Stomach smooth muscle (tissue), 2 donors: Measurements from ENCODE around the gene DLG5.

Experiments
- H3K27ac ChIP-seq: one replicate; pipeline ENCODE4 v1.7.0; 2013; ENCODE audit warnings: mild to moderate bottlenecking, low read length, inconsistent platforms
- H3K27me3 ChIP-seq, 2 donors: one replicate each; pipeline ENCODE4 v1.7.0; 2013; ENCODE audit warnings: low read length in 2 of 2; ENCODE audit not compliant: insufficient read depth in 2 of 2, control insufficient read depth in 1 of 2
- H3K36me3 ChIP-seq, 2 donors: one replicate each; pipeline ENCODE4 v1.7.0; 2013; ENCODE audit warnings: low read length in 2 of 2; ENCODE audit not compliant: control insufficient read depth in 2 of 2, insufficient read depth in 2 of 2
- H3K4me1 ChIP-seq: one replicate; pipeline ENCODE4 v1.7.0; 2013; ENCODE audit warnings: low read length; ENCODE audit not compliant: control insufficient read depth, insufficient read depth
- H3K4me3 ChIP-seq, 2 donors: one replicate each; pipeline ENCODE4 v1.7.0; 2013; ENCODE audit warnings: low read length in 2 of 2
- H3K9ac ChIP-seq, 2 donors: one replicate each; pipeline ENCODE4 v1.7.0; 2013; ENCODE audit warnings: low read length in 2 of 2, mild to moderate bottlenecking in 1 of 2
- H3K9me3 ChIP-seq, 2 donors: one replicate each; pipeline ENCODE4 v1.7.0; 2013; ENCODE audit warnings: low read length in 2 of 2; ENCODE audit not compliant: control insufficient read depth in 2 of 2
- donor health status: healthy.
- donor health status: Pancreatic carcinoma.

DLG5 gene

DNA sequence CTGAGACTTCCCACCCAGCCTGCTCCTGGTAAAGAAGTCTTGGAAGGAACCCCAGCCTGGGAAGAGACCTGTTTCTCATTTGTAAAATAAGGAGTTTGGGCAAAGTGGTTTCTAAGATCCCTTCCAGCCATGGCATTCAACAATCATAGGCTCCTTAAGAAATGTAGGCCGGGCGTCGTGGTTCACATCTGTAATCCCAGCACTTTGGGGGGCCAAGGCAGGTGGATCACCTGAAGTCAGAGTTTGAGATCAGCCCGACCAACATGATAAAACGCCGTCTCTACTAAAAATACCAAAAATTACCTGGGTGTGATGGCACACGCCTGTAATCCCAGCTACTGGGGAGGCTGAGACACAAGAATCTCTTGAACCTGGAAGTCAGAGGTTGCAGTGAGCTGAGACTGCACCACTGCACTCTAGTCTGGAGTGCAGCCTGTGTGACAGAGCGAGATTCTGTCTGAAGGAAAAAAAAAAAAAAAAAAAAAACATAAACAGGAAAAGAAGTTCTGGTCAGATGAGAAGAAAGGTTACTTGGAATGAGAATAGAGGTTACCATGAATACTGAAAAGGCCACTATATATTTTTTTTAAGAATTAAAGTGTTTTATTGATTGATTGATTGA is 15.9 kb downstream of the DLG5 start:
- H3K27me3 ChIP-seq: no peaks in the 10 kb centered on the region
- H3K9me3 ChIP-seq: no peaks in the 10 kb centered on the region
- H3K36me3 ChIP-seq: no peaks in the 10 kb centered on the region
- no peak overlapping the region for H3K4me3 ChIP-seq
- H3K27ac ChIP-seq: no peak overlapping the region
- H3K4me1 ChIP-seq: peaks cover 58% of the 10 kb centered on the region
- no peak overlapping the region for H3K9ac ChIP-seq

DNA sequence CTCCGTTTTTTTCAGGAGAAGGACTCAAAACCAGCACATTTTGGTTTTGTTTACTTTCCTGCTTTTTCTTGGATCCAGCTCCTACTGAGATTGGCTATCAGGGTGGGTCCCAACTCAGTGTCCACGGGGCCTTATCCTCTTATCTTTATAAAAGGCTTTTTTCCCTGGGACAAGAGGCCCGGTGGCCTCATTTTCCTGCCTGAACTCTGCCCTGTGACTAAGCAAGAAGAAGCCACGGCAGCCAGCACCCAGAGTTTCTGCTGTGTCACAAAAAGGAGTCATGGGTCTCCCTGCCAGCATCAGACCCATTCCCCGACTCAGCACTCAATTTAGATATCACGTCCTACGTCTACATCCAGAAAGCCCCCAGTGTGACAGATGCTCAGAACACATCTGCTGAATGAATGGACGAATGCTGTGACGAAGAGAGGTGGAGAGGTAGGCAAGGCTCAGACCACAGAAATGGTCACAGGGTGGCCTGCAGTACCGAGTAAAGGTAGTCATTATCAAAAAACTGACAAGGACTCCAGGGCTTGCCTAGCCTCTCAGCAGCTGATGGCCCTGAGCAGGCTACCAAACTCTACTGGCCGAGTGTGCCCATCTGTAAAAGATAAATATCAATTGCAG is 16.7 kb downstream of the DLG5 start:
- Histone ChIP-seq H3K36me3 (no peaks in the 10 kb centered on the region), H3K4me3 (no peak overlapping the region), H3K4me1 (peaks cover 55% of the 10 kb centered on the region), H3K27me3 (no peaks in the 10 kb centered on the region), H3K9ac (peak overlapping the region in 1 of 2 donors; percentile 42), H3K9me3 (no peaks in the 10 kb centered on the region), H3K27ac (no peak overlapping the region)

DNA sequence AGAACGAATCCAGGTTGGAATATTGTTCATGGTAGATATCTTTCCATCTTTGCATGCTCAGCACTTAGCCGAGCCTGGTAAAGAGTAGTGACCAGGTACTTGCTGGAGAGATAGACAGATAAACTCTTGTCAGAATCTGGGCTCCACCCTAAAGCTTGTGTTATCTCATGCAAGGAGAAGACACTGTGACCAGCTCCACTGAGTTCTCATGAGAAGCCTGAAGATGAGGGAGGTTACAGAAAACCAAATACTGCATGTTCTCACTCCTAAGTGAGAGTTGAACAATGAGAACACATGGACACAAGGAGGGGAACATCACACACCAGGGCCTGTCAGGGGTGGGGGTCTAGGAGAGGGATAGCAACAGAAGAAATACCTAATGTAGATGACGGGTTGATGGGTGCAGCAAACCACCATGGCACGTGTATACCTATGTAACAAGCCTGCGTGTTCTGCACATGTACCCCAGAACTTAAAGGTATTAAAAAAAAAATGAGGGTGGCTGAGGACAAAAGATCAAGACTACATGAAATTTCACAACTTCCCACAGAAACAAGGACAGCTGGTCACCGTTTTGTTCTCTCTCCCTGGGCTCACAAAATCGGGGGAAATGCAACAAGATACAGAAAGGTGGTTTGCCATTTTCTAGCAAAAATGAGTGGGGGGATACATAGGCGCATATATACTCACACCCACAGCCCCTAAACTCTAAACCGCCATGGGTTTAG is 17.4 kb downstream of the DLG5 start:
- Histone ChIP-seq H3K27ac (no peak overlapping the region), H3K36me3 (no peaks in the 10 kb centered on the region), H3K4me3 (no peak overlapping the region), H3K9ac (no peak overlapping the region), H3K27me3 (no peaks in the 10 kb centered on the region), H3K4me1 (peaks cover 50% of the 10 kb centered on the region), H3K9me3 (no peaks in the 10 kb centered on the region)

DNA sequence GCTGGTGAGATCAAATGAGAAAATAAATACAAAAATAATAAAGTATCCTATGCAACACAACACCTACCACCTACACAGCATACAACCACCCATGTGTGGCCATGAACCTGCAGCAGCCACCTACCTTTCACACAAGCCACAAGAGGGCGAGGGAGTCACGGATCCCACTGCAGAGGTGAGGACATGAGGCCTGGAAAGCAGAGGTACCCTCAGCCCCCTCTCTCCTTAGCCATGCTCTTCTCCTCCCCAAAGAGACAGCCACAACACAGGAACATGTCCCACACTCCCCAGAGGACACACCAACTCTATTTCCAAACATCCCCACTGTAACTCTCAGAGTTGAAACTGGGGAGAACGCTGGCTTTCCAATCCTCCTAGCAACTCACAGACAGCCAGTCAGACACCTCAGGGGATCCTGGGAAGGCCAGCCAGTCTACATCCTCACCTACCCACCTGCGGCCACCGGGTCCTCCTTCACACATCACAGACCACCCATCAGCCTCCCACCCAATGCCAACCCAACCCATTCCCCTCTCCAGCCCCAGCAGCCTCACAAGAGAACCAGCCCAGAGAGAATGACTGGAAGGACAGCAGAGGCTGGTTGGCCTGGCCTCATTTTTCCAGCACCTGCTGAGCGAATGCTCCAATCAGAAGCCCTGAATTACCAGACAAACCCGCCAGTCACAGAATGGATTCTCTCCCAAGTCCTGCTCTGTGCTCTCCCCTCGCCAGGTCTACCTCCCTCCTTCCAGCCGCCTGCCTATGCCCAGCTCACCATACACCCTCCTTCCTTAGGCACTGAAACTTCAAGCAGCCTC is 18.4 kb downstream of the DLG5 start:
- Histone ChIP-seq H3K27me3 (no peaks in the 10 kb centered on the region), H3K9me3 (no peaks in the 10 kb centered on the region), H3K4me3 (no peak overlapping the region), H3K4me1 (peaks cover 49% of the 10 kb centered on the region), H3K36me3 (no peaks in the 10 kb centered on the region), H3K9ac (no peak overlapping the region), H3K27ac (no peak overlapping the region)

DNA sequence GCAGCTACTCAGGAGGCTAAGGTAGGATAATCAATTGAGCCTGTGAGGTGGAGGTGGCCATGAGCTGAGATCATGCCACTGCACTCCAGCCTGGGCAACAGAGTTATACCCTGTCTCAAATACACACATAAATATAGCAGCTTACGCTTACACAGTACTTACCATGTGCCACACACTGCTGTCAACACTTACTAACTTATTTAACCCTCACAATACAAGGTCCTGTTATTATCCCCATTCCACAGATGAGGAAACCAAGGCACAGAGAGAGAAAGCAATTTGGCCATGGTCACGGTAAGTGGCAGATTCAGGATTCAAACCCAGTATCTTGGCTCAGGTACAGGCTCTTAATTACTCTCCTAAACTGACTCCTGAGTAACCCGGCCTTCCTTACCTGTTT is 19.1 kb downstream of the DLG5 start:
- no peaks in the 10 kb centered on the region for H3K36me3 ChIP-seq
- peaks cover 43% of the 10 kb centered on the region for H3K4me1 ChIP-seq
- no peaks in the 10 kb centered on the region for H3K9me3 ChIP-seq
- no peaks in the 10 kb centered on the region for H3K27me3 ChIP-seq
- H3K4me3 ChIP-seq: no peak overlapping the region
- H3K9ac ChIP-seq: no peak overlapping the region
- no peak overlapping the region for H3K27ac ChIP-seq

DNA sequence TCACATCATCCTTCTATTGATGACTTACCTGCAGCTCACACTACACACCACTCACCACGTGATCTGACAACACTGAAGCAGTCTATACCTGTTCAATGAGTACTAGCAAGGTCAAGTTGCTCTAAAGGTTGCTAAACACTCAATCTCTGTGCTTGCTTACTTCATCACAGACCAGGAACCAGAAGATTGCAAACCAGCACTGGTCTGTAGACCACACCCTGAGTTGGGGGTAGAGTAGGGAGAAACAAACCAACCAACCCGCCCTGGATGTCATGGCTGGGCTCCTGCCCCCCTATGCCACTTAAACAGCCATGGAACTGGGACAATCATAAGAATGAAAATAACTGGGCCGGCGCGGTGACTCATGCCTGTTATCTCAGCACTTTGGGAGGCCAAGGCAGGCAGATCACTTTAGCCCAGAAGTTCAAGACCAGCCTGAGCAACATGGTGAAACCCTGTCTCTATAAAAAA is 19.6 kb downstream of the DLG5 start:
- Histone ChIP-seq H3K9me3 (no peaks in the 10 kb centered on the region), H3K27me3 (no peaks in the 10 kb centered on the region), H3K4me3 (no peak overlapping the region), H3K27ac (no peak overlapping the region), H3K4me1 (peaks cover 45% of the 10 kb centered on the region), H3K9ac (no peak overlapping the region), H3K36me3 (no peaks in the 10 kb centered on the region)

DNA sequence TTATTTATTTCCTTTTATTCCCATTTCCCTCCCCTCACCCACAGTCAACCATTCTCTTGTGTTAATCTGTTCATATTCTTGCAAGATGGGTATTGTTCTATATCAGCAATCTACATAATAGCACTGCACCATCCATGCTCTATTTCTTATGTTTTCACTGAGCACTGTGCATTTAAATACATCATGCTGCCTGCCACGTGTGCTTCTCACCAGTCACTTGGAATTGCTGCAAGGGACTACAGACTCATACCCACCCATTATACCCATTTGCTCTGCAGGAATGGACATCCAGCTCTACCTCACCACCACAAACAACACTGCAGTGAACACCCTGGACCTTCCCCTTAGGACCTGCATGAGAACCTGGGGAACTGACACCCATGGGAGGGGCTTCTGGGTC is 20.8 kb downstream of the DLG5 start:
- H3K9me3 ChIP-seq: no peaks in the 10 kb centered on the region
- no peak overlapping the region for H3K27ac ChIP-seq
- no peak overlapping the region for H3K9ac ChIP-seq
- peaks cover 48% of the 10 kb centered on the region for H3K4me1 ChIP-seq
- no peaks in the 10 kb centered on the region for H3K36me3 ChIP-seq
- no peaks in the 10 kb centered on the region for H3K27me3 ChIP-seq
- no peak overlapping the region for H3K4me3 ChIP-seq

DNA sequence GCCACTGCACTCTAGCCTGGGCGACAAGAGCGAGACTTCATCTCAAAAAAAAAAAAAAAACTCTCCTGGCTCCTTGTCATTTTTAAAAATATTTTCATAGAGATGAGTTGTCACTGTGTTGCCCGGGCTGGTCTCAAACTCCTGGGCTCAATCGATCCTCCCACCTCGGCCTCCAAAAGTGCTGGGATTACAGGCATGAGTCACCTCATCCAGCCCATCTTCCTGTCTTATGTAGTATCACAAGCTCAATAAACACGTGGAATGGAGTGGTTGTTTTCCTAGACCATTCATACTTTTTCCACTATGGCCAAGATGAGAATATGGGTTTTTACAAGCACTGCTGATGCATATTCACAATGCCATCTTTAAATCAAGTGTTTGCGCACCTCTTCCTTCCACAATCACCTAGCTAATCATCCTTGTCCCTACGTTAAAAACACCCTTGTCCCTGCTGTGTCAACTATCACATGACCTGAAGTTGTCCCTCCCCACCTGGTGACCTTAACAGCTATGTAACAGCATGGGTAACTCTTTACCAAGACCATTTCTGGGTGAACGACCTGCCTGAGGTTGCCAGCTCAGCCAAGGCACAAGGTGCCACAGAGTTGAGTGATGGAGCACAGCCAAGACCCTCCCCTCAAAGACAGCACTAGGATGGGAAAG is 21.3 kb downstream of the DLG5 start:
- Histone ChIP-seq H3K4me3 (no peak overlapping the region), H3K27ac (no peak overlapping the region), H3K4me1 (peaks cover 44% of the 10 kb centered on the region), H3K9me3 (no peaks in the 10 kb centered on the region), H3K9ac (no peak overlapping the region), H3K36me3 (no peaks in the 10 kb centered on the region), H3K27me3 (no peaks in the 10 kb centered on the region)

DNA sequence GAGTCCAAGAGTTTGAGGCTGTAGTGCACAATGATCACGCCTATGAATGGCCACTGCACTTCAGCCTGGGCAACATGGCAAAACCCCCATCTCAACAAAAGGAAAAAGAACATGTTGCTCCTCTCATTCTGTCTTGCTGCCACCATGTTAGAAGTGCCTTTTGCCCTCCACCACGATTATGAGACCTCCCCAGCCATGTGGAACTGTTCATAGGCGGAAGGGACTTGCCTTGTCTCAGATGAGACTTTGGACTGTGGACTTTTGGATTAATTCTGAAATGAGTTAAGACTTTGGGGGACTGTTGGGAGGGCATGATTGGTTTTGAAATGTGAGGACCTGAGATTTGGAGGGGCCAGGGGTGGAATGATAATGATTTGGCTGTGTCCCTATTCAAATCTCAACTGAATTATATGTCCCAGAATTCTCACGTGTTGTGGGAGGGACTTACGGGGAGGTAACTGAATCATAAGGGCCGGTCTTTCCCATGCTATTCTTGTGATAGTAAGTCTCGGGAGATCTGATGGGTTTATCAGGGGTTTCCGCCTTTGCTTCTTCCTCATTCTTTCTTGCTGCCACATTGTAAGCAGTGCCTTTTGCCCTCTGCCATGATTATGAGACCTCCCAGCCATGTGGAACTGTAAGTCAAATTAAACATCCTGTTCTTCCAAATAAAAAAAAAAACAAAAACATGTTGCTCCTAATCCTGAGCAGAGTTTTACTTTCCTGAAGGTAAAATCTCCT is 22.3 kb downstream of the DLG5 start:
- Histone ChIP-seq H3K36me3 (no peaks in the 10 kb centered on the region), H3K27me3 (no peaks in the 10 kb centered on the region), H3K27ac (no peak overlapping the region), H3K4me1 (peaks cover 43% of the 10 kb centered on the region), H3K9me3 (no peaks in the 10 kb centered on the region), H3K9ac (no peak overlapping the region), H3K4me3 (no peak overlapping the region)

DNA sequence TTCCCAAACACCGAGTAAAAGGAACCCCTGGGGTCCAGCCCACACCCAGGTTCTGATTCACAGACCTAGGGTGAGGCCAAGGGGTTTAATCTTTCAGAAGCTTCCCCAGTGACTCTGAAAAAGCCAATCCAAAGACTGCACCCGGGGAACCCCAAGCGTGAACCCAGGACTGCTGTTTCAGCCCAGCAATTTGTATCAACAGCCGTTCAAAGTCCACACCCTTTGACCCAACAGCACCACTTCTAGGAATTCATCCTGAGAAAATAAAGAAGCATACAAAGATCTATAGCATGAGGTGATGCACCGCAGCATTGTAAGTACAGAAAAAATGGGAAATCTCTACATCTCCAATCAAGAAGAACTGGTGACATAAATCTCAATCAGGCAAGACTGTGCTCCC is 24.4 kb downstream of the DLG5 start:
- Histone ChIP-seq H3K9ac (peak overlapping the region in 1 of 2 donors; percentile 5), H3K36me3 (no peaks in the 10 kb centered on the region), H3K27me3 (no peaks in the 10 kb centered on the region), H3K4me1 (peaks cover 43% of the 10 kb centered on the region), H3K27ac (no peak overlapping the region), H3K9me3 (no peaks in the 10 kb centered on the region), H3K4me3 (no peak overlapping the region)
